ENCODE measurements around the gene PPFIA4. TPM values are rescaled to one million over a fixed set of nuclear protein-coding genes. Genes with fewer than 3 reads are reported as not detected.

PPFIA4 gene
- total and polyA plus RNA-seq, 2 of the 4 experiments (the other 2 are of a cell fraction), result 5.4 to 13.7 TPM

GRCh38 chr1:203069030-203069747 lies 42.9 kb downstream of the PPFIA4 start:
- H4K20me1 ChIP-seq (ENCODE audit: insufficient read depth, low read length), result no peaks in the 10 kb centered on the region; the same call in 1 of the 2 replicates
- H2BK15ac ChIP-seq (ENCODE audit: low read depth, low read length), result no peak overlapping the region
- no peak overlapping the region for H4K5ac ChIP-seq (ENCODE audit: low read depth, low read length)
- no peaks in the 10 kb centered on the region for H3K9me3 ChIP-seq (ENCODE audit: control insufficient read depth, insufficient read depth, low read length)
- dilution Hi-C loops (cut with HindIII; ENCODE audit: low sequenced_read_pairs, unreplicated experiment) (no loop called here), intact Hi-C loops (cut with micrococcal nuclease) (no loop called here), in situ Hi-C loops (cut with MboI; ENCODE audit: low sequenced_read_pairs) (no loop called here)
- CTCF ChIA-PET, result no interaction called here
- no peak overlapping the region for H4K91ac ChIP-seq (ENCODE audit: insufficient read depth, low read depth, low read length)
- no TSS peak for BruUV-seq (replicated peaks)
- no peak overlapping the region for H4K8ac ChIP-seq (ENCODE audit: low read depth in 2 of 2, low read length in 2 of 2)
- ATAC-seq (ENCODE audit: low read depth) (no peak), DNase-seq (no peak)
- no peaks in the 10 kb centered on the region; the same call in 1 of the 2 replicates for H3K27me3 ChIP-seq (ENCODE audit: control insufficient read depth, insufficient read depth, low read length)
- H3K36me3 ChIP-seq (ENCODE audit: control insufficient read depth, insufficient read depth, low read length), result peaks cover 15% of the 10 kb centered on the region
- POLR2A ChIA-PET (ENCODE audit: unreplicated experiment), result no interaction called here
- H3K56ac ChIP-seq (ENCODE audit: extremely low read depth, insufficient read depth, low read length), result no peak overlapping the region
- H2BK120ac ChIP-seq (ENCODE audit: low read depth, low read length), result no peak overlapping the region
- no peak overlapping the region for H2AK9ac ChIP-seq (replicated peaks; ENCODE audit: low read depth, low read length, poor library complexity)
- no peak overlapping the region for H3K23ac ChIP-seq (ENCODE audit: low read depth, low read length)
- H2BK20ac ChIP-seq (ENCODE audit: low read depth, low read length), result no peak overlapping the region
- H3K4me2 ChIP-seq (ENCODE audit: low read depth, low read length), result no peak overlapping the region
- no peak overlapping the region for H3K4me3 ChIP-seq (ENCODE audit: insufficient read depth, low read depth, low read length)
- H3K79me1 ChIP-seq (ENCODE audit: low read depth in 1 of 2, low read length in 2 of 2), result no peaks in the 10 kb centered on the region
- no peak overlapping the region for H3K4ac ChIP-seq (ENCODE audit: low read depth, low read length)
- H3K9me1 ChIP-seq (ENCODE audit: insufficient read depth, low read length), result no peaks in the 10 kb centered on the region
- no peak overlapping the region for H3K18ac ChIP-seq (ENCODE audit: low read depth, low read length)
- no peak overlapping the region for H3K27ac ChIP-seq (ENCODE audit: insufficient read depth, low read length)
- H2BK5ac ChIP-seq (ENCODE audit: low read depth, low read length, poor library complexity, severe bottlenecking), result no peak overlapping the region
- H3K14ac ChIP-seq (replicated peaks; ENCODE audit: low read depth, low read length), result no peak overlapping the region
- H2AK5ac ChIP-seq (ENCODE audit: low read depth, low read length), result no peak overlapping the region
- TF ChIP-seq BHLHE40 (IDR thresholded peaks at IDR 0.05; ENCODE audit: low read depth, low read length), result no peak
- TF ChIP-seq RFX5 (IDR thresholded peaks at IDR 0.05; ENCODE audit: low read depth, low read length), result no peak
- WGBS, 2 experiments (ENCODE audit: extremely low coverage in 2 of 2, insufficient read length in 1 of 2), result 20% methylated on average over 2 of the region's 4 CpGs; no CpG with 5 or more reads in 1 of the 2 experiments
- H3K4me1 ChIP-seq (ENCODE audit: control insufficient read depth, insufficient read depth, low read length), result no peaks in the 10 kb centered on the region
- H3K9ac ChIP-seq (ENCODE audit: low read depth, low read length), result no peak overlapping the region
- H2AFZ ChIP-seq (replicated peaks; ENCODE audit: low read length, poor library complexity), result no peak overlapping the region
